GM12878 (cell line): ENCODE data around the gene DCC. TPM values are rescaled to one million over a fixed set of nuclear protein-coding genes. Genes with fewer than 3 reads are reported as not detected.

Source experiments
- ATAC-seq: fragments of 200-7000 bp; cut with Tn5 transposase; 3 replicates; pipeline ENCODE4 v1.9.1; 2020; ENCODE audit warnings: mild to moderate bottlenecking, moderate library complexity
- BruUV-seq: library from RNA; stranded (reverse); fragments of 400-500 nt; replicated peaks from 2 replicates; lab custom pipeline; 2021; lab: Mats Ljungman, UMichigan
- CTCF ChIA-PET: fragments of 300-600 bp; sonication (Branson Sonifier 250); formaldehyde crosslinking; extraction: SDS; loops from one replicate; lab custom pipeline; 2021; ENCODE audit warnings: inconsistent platforms; lab: Yijun Ruan, JAX
- POLR2A ChIA-PET: fragments of 350-600 bp; formaldehyde crosslinking; extraction: SDS; loops from one replicate; lab custom pipeline; 2021; ENCODE audit warnings: inconsistent platforms; lab: Charles Lee
- RAD21 ChIA-PET: fragments of 300-600 bp; sonication (Branson Sonifier 250); formaldehyde crosslinking; loops from one replicate; lab custom pipeline; 2023; ENCODE audit warnings: antibody characterized with exemption; ENCODE audit not compliant: unreplicated experiment; lab: Charles Lee
- SMC1A ChIA-PET: fragments of 300-600 bp; sonication (Branson Sonifier 250); formaldehyde crosslinking; loops from one replicate; lab custom pipeline; 2023; ENCODE audit not compliant: unreplicated experiment, uncharacterized antibody; lab: Charles Lee
- DNase-seq: peaks from one replicate; pipeline ENCODE4 v3.0.0-alpha.2; 2011; ENCODE audit warnings: low read depth, low spot score
- FAIRE-seq: peaks from 3 replicates; lab custom pipeline; 2011; peaks lifted over from hg19 to GRCh38; lab: Jason Lieb, UNC
- H2AFZ ChIP-seq: 2 replicates; pipeline ENCODE4 v1.6.0; 2011; ENCODE audit warnings: low read depth, low read length, control low read depth; ENCODE audit not compliant: control insufficient read depth
- H3K27ac ChIP-seq: 2 replicates; pipeline ENCODE4 v1.5.1; 2011; ENCODE audit warnings: control low read depth; ENCODE audit not compliant: control insufficient read depth, insufficient read depth
- H3K27me3 ChIP-seq, 2 experiments: replicated peaks in 1 of 2; 2 replicates each; pipeline versions ENCODE4 v1.6.0 to v1.6.1; 2011; ENCODE audit warnings: low read length in 1 of 2; ENCODE audit not compliant: control insufficient read depth in 2 of 2, insufficient read depth in 2 of 2
- H3K36me3 ChIP-seq, 2 experiments: 2 replicates each; pipeline ENCODE4 v1.5.1; 2011; ENCODE audit warnings: low read length in 1 of 2; ENCODE audit not compliant: control insufficient read depth in 2 of 2, insufficient read depth in 2 of 2
- H3K4me1 ChIP-seq: 2 replicates; pipeline ENCODE4 v1.6.1; 2011; ENCODE audit warnings: mild to moderate bottlenecking, low read length, moderate library complexity, mixed read lengths; ENCODE audit not compliant: control insufficient read depth, insufficient read depth
- H3K4me2 ChIP-seq: 2 replicates; pipeline ENCODE4 v1.6.0; 2011; ENCODE audit warnings: control low read depth; ENCODE audit not compliant: control insufficient read depth, insufficient read depth
- H3K4me3 ChIP-seq: fragments of 200-600 bp; sonication (generic); 2 replicates; pipeline ENCODE4 v1.5.1; 2016
- H3K79me2 ChIP-seq: 2 replicates; pipeline ENCODE4 v1.6.0; 2011; ENCODE audit warnings: low read length; ENCODE audit not compliant: control insufficient read depth, insufficient read depth
- H3K9ac ChIP-seq: 2 replicates; pipeline ENCODE4 v1.8.0; 2011; ENCODE audit warnings: low read length, control low read depth, mixed read lengths; ENCODE audit not compliant: control insufficient read depth, insufficient read depth
- H3K9me3 ChIP-seq: replicated peaks from 3 replicates; pipeline ENCODE4 v1.5.1; 2011; ENCODE audit warnings: mild to moderate bottlenecking, low read length; ENCODE audit not compliant: control insufficient read depth, insufficient read depth
- H4K20me1 ChIP-seq: 2 replicates; pipeline ENCODE4 v1.6.0; 2011; ENCODE audit not compliant: control insufficient read depth, insufficient read depth
- CEBPB ChIP-seq, 2 experiments: fragments of 150-350 bp in 1 of 2; IDR thresholded peaks; 2 replicates each; pipeline ENCODE4 v1.6.1; 2012 to 2014; ENCODE audit warnings: low read depth in 2 of 2, low read length in 2 of 2, borderline replicate concordance in 1 of 2, inconsistent platforms in 1 of 2
- CHD1 ChIP-seq: IDR thresholded peaks from 2 replicates; pipeline ENCODE4 v1.6.1; 2012; ENCODE audit warnings: low read depth, low read length, improper control_type of control experiment
- EGR1 ChIP-seq, 2 experiments: IDR thresholded peaks; 1 replicate in 1 of 2; 2 replicates in 1 of 2; pipeline ENCODE4 v1.6.1; 2011 to 2012; ENCODE audit warnings: low read depth in 2 of 2, low read length in 2 of 2, borderline replicate concordance in 1 of 2, mild to moderate bottlenecking in 1 of 2, moderate library complexity in 1 of 2
- GABPA ChIP-seq: IDR thresholded peaks from 2 replicates; pipeline ENCODE4 v1.6.1; 2014; ENCODE audit warnings: antibody characterized with exemption, low read depth, mild to moderate bottlenecking, inconsistent platforms
- GATAD2B ChIP-seq: fragments of 450-650 bp; conservative IDR thresholded peaks from 2 replicates; pipeline ENCODE4 v1.6.1; 2017; ENCODE audit warnings: low read depth, mild to moderate bottlenecking, moderate library complexity
- KDM1A ChIP-seq: fragments of 200-600 bp; sonication (generic); IDR thresholded peaks from 2 replicates; pipeline ENCODE4 v1.6.1; 2016; ENCODE audit warnings: borderline replicate concordance
- PAX8 ChIP-seq: fragments of 450-650 bp; IDR thresholded peaks from 2 replicates; pipeline ENCODE4 v1.6.1; 2017; ENCODE audit warnings: mild to moderate bottlenecking, moderate library complexity
- RUNX3 ChIP-seq: IDR thresholded peaks from 2 replicates; pipeline ENCODE4 v1.6.1; 2012; ENCODE audit warnings: low read length, inconsistent platforms
- SMC3 ChIP-seq: IDR thresholded peaks from 2 replicates; pipeline ENCODE4 v1.6.1; 2011; ENCODE audit warnings: low read length, improper control_type of control experiment, borderline replicate concordance
- STAT3 ChIP-seq: IDR thresholded peaks from 2 replicates; pipeline ENCODE4 v1.6.1; 2011; ENCODE audit warnings: low read depth, low read length, improper control_type of control experiment
- TCF12 ChIP-seq: IDR thresholded peaks from 2 replicates; pipeline ENCODE4 v1.6.1; 2011; ENCODE audit warnings: low read depth, mild to moderate bottlenecking, low read length
- ZBTB4 ChIP-seq: fragments of 450-650 bp; formaldehyde crosslinking; IDR thresholded peaks from 2 replicates; pipeline ENCODE4 v1.4.0; 2022; ENCODE audit warnings: mild to moderate bottlenecking, moderate library complexity
- WGBS: methylation state at CpG from one replicate; pipeline ENCODE4 v1.1.6; 2016; ENCODE audit warnings: low lambda C conversion rate; ENCODE audit not compliant: insufficient replicate concordance, insufficient coverage; ENCODE audit errors: missing lambda C conversion rate; 5-methylcytosine and 5-hydroxymethylcytosine counted together
- in situ Hi-C: fragments of 300-500 bp; cut with MboI; formaldehyde crosslinking; loops from 9 replicates; pipeline ENCODE4 v1.14.3; 2018; ENCODE audit warnings: mixed read lengths
- intact Hi-C: fragments of 100-400 bp; cut with micrococcal nuclease; formaldehyde crosslinking; loops from one replicate; pipeline ENCODE4 v1.14.2; 2022; ENCODE audit not compliant: unreplicated experiment
- polyA plus RNA-seq, 11 experiments: library from polyadenylated mRNA; depleted of rRNA in 4 of 11; unstranded in 6 of 11; stranded (reverse) in 5 of 11; fragments of >200 nt; fragmentation: Nextera tagmentation in 4 of 11; fragmentation: Illumina TruSeq in 1 of 11; extraction: Ambion mirVana in 4 of 11; extraction: Trizol in 1 of 11; gene quantifications; 1 replicate in 1 of 11; 2 replicates in 10 of 11; pipeline versions ENCODE4 v1.2.1 to v1.2.3, GENCODE V29; 2011 to 2016; ENCODE audit warnings: inconsistent platforms in 2 of 11, missing spikeins in 2 of 11, low read depth in 1 of 11
- total RNA-seq, 4 experiments: library from RNA; depleted of rRNA in 3 of 4; stranded (reverse); fragments of >200 nt in 3 of 4; fragmentation: Illumina TruSeq in 1 of 4; extraction: Trizol in 1 of 4; gene quantifications; 2 replicates each; pipeline versions ENCODE4 v1.2.1 to v1.2.3, GENCODE V29; 2013 to 2021
- TF ChIP-seq, protein P1 (sequence below): fragments of 450-650 bp; IDR thresholded peaks from 2 replicates; pipeline ENCODE4 v1.6.1; 2017; ENCODE audit warnings: antibody characterized with exemption, mild to moderate bottlenecking, moderate library complexity

The DCC gene
- total and polyA plus RNA-seq, 10 of the 15 experiments (the other 5 are each of a cell fraction or from before 2014, with no cell fraction given), result 0.01 TPM; not detected in 9

- in situ Hi-C loops, result no loop called here
- Histone ChIP-seq H3K9ac (no peak overlapping the region), H4K20me1 (no peaks in the 10 kb centered on the region), H3K4me1 (no peaks in the 10 kb centered on the region), H2AFZ (no peak overlapping the region), H3K4me3 (no peak overlapping the region), H3K27ac (no peak overlapping the region), H3K9me3 (no peaks in the 10 kb centered on the region), H3K27me3 (no peaks in the 10 kb centered on the region), H3K4me2 (no peak overlapping the region), H3K36me3 (no peaks in the 10 kb centered on the region), H3K79me2 (no peaks in the 10 kb centered on the region)
- ChIA-PET RAD21 (no interaction called here), SMC1A (no interaction called here), CTCF (no interaction called here), POLR2A (no interaction called here)
- ATAC-seq (no peak), FAIRE-seq (no peak), DNase-seq (no peak)
- TF ChIP-seq SMC3 (no peak), RUNX3 (no peak), CHD1 (no peak), STAT3 (no peak), KDM1A (no peak), CEBPB (IDR thresholded peaks at IDR 0.05; ENCODE audit: borderline replicate concordance in 1 of 2, low read depth in 2 of 2, low read length in 2 of 2) (no peak), GABPA (no peak), ZBTB4 (no peak), EGR1 (IDR thresholded peaks at IDR 0.05; ENCODE audit: borderline replicate concordance in 1 of 2, low read depth in 2 of 2, low read length in 2 of 2) (no peak), PAX8 (no peak), GATAD2B (no peak), TCF12 (no peak)
- TF ChIP-seq, protein P1, sequence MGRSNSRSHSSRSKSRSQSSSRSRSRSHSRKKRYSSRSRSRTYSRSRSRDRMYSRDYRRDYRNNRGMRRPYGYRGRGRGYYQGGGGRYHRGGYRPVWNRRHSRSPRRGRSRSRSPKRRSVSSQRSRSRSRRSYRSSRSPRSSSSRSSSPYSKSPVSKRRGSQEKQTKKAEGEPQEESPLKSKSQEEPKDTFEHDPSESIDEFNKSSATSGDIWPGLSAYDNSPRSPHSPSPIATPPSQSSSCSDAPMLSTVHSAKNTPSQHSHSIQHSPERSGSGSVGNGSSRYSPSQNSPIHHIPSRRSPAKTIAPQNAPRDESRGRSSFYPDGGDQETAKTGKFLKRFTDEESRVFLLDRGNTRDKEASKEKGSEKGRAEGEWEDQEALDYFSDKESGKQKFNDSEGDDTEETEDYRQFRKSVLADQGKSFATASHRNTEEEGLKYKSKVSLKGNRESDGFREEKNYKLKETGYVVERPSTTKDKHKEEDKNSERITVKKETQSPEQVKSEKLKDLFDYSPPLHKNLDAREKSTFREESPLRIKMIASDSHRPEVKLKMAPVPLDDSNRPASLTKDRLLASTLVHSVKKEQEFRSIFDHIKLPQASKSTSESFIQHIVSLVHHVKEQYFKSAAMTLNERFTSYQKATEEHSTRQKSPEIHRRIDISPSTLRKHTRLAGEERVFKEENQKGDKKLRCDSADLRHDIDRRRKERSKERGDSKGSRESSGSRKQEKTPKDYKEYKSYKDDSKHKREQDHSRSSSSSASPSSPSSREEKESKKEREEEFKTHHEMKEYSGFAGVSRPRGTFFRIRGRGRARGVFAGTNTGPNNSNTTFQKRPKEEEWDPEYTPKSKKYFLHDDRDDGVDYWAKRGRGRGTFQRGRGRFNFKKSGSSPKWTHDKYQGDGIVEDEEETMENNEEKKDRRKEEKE, result no peak
- no TSS peak for BruUV-seq
- whole genome bisulfite sequencing, result 0% methylated on average over 3 of the region's 3 CpGs
- intact Hi-C loops, result no loop called here
Measured at GRCh38 chr18:52577795-52578194, 237.8 kb downstream of the DCC start.
